Anterior cingulate cortex (tissue), 58 donors: ENCODE results near the gene EPM2A.

Source experiments
- DNase-seq, 58 donors: peaks; one replicate each; lab custom pipeline; 2025; lab: John Stamatoyannopoulos, UW

The EPM2A gene

DNA sequence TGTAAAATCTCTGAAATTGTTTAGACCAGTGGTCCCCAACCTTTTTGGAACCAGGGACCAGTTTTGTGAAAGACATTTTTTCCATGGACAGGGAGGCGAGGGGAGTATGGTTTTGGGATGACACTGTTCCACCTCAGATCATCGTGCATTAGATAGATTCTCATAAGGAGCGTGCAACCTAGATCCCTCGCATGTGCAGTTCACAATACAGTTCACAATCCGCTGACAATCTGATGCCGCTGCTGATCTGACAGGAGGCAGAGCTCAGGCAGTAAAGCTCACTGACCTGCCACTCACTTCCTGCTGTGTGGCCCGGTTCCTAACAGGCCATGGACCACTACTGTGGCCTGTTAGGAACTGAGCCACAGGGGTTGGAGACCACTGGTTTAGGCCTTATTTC, 115.2 kb downstream of the EPM2A start:
- no peak for DNase-seq

DNA sequence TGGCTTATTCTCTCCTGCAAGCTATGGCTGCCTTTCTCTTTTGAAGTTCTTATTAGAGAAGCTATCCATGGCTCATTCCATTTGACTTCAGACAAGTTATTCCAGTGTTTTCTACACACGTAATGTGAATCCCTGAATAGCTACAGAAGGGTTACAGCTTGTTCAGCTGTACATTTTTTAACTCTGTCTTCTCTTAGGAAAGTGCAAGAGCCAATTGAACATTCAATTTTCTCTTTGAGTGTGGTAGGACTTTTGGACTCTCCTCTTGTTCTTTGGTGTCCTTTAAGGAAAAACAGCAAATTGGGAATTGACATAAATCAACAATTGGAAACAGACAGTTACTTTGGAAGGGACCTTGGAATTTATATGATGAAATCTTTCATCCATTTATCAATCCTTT, 125.8 kb downstream of the EPM2A start:
- no peak for DNase-seq

DNA sequence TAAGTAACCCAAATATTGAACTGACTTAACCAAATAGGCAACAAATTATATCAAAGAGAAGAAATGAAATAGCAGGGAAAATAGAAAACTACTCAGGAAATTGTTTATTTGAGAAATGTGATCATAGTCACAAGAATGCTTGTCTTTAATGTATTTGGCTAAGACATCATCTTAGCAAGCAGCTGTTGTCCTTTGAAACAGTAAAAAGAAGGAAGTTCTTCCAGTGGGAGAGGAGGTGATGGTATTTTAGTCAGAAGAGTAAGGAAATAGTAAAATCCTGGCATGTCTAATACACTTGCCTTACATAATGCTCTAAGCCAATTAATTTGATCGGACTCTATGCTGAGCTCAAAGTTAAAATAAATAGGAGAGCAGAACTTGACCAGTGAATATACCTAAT, 126.5 kb downstream of the EPM2A start:
- no peak for DNase-seq

DNA sequence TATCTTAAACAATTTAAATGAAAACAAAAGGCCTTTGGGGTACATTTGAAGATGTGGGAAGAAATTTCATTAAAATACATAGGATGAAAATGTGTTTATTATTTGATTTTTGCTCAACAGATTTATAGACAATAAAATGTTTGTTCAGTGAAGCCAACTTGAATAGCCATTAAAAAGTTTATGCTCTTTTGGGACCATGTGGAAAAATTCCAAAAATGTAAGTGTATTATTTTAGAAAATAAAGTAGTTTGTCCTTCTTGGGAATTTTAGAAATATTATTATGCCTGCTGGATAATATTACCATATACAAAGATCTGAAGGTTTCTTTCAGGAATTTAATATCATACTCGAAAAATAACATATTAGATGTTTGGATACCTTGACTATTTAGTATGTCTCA, 131.3 kb downstream of the EPM2A start:
- no peak for DNase-seq

DNA sequence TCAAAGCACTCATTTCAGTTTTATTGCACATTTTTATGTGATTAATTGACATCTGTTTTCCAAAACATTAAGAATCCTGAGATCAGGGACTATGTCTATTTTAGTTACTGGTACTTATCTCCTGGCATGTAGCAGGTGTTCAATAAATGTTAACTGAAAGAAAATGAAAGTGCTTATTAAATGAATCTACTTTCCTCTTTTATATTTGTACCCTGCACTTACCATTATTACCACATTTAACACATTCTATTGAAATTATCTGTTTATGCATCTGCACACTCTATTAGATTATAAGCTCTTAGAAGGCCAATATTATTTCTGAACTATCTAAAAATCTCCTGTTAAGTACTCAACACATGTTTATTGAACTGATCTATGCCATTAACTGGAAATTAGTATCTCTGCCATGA, 131.9 kb downstream of the EPM2A start:
- no peak for DNase-seq

DNA sequence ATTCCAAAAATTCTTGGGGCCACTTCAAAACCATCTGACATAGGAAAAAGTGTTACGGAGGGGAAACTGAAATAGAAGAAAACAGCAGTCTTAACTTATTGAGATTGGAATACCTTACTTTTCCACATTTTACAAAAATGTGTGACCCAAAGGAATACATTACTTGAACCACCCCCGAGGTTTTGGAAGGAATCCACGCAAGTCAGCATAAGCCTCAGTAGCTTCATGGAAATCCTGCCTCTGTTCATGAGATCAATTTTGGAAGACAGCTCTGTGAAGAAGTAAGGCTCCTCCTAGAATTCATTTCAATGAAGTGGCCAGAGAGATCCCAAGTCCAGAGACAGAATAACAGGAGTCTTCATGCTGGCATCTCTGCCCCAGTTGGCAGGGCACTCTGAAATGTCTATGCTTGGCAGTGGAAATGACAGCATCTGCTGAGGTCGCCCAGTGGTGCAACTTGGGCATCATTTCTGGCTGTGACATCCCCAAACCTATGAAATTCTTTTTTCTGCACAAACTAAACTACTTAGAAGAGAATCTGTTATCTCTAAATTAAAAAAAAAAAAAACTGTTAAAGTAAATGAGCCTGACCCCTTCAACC, 132.5 kb downstream of the EPM2A start:
- no peak for DNase-seq

DNA sequence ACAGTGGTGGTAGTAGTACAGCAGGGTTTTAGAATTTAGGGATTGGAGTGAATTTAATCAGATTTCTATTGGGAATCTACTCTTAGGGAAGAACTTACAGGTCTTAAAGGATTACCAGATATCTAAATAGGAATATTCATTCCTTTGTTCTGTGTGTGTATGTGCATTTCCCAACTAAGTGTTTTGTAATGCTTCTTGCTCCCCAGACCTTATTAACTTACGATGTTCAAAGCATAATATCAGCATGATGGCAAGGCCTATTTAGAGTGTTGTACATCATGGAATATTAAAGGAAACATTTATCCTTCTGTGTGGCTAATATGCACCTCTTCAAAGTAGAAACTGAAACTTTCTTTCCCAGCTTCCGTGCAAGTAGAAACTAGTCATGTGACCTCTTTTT, 133.9 kb downstream of the EPM2A start:
- no peak for DNase-seq

DNA sequence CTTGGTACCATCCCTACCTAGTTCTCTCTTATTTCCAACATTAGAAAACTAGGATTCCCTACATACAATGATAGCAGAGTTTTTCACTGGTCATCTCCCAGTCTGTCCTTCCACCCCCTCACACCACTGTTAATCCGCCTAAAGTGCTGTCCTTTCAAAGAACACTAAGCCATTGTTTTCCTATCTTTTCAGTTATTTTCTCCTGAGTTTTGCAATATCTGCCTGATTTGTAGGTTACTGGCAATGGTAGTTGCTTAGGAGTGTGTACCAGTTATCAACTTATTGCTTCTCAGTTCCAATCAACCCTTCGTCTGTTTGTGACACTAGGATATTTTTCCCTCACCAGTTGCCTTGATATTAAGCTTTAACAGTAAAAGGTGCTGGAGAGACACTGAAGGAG, 135.0 kb downstream of the EPM2A start:
- no peak for DNase-seq

DNA sequence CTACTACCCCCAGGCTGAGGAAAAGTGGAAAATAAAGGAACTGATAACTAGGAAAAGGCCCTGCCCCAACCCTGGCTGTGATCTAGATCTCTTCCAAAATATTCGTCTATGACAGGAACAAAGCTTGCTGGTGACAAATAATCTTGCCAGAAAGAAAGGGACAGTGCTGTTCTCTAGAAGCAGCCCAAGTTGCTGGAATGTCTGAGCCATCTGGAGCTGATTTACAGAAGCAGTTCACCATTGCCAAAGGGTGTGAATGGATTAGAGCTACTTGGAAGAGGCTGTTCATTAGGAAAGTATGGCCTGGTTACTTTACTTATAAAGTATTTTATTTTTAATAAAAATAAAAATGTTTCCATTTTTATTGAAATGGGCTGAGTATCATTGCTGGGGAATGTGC, 146.3 kb downstream of the EPM2A start:
- peak in 1 of 58 donors; percentile 11 for DNase-seq

DNA sequence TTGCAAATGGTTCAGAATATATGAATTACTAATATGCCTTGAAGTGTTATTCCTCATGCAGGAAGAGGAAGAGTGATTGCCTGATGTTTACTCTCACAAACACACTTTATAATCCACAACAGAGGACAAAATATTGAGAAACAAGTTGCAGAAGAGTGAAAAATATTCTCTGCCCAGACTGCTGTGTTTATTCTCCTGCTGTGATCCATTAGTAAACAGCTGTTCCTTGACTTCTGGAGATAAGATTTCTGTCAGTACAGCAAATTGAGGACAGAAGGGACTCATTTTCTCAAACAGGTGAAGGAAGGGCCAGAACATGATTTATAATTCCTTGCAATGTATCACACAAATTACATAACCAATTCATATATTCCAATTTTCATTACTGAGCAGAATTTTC, 148.0 kb downstream of the EPM2A start:
- no peak for DNase-seq

DNA sequence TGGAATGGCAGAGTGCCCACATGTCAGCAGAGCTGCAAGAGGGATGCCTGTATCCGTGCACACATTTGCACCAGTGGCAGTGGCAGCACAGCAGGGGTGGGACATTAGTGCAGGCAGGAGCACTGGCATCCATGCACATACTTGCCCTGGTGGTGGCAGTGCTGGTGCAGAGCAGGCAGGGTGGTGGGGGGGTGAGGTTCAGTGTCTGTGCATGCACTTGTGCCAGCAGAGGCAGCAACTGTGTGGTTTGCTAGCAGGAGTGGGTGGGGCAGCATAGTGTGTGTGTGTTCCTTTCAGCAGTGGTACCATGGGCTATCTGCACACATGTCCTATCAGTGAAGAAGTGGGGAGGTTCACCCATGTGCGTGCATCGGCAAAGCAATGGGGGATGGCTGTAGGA, 151.6 kb downstream of the EPM2A start:
- no peak for DNase-seq
